ENCODE data around the gene AP1AR.

AP1AR gene

DNA sequence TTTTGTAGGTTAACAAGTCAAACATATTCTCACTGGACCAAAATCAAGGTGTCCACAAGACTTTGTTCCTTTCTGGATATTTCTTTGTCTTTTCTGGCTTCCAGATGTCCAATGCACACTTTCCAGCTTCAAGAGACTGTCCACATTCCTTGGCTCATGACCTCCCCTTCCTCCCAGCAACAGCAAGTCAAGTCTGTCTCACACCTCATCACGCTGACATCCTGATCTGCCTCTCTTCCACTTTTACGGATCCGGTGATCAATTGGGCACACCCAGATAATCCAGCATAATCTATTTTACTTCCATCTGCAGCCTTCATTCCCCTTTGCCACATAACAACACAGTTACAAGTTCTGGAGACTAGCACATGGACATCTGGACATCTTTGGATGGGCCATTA lies 44.5 kb downstream of the AP1AR start:
- TF ChIP-seq, protein P1, sequence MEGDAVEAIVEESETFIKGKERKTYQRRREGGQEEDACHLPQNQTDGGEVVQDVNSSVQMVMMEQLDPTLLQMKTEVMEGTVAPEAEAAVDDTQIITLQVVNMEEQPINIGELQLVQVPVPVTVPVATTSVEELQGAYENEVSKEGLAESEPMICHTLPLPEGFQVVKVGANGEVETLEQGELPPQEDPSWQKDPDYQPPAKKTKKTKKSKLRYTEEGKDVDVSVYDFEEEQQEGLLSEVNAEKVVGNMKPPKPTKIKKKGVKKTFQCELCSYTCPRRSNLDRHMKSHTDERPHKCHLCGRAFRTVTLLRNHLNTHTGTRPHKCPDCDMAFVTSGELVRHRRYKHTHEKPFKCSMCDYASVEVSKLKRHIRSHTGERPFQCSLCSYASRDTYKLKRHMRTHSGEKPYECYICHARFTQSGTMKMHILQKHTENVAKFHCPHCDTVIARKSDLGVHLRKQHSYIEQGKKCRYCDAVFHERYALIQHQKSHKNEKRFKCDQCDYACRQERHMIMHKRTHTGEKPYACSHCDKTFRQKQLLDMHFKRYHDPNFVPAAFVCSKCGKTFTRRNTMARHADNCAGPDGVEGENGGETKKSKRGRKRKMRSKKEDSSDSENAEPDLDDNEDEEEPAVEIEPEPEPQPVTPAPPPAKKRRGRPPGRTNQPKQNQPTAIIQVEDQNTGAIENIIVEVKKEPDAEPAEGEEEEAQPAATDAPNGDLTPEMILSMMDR (IDR thresholded peaks at IDR 0.05), result no peak

DNA sequence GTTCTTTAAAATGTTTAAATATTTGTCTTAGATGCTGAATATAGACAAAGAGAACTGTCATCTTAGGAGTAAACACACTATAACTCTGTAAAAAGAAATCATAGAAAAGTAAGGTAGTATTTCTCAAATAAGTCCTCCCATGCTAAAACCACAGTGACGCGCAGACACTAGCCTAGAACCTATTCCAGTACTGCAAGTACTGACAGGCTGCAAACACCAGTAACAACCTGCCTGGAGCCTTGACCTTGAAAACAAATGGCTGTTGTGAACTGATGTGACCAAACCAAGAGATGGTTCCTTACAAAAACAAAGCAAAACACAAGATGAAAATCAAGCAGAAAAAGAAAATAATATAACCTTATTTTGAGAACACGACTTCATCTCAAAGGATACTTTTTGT lies 45.6 kb downstream of the AP1AR start:
- TF ChIP-seq, protein P1 (IDR thresholded peaks at IDR 0.05), result no peak

- TF ChIP-seq, protein P1 (IDR thresholded peaks at IDR 0.05), result no peak
Observed at GRCh38 chr4:112277705-112278448, 46.3 kb downstream of the AP1AR start.

- TF ChIP-seq, protein P1 (IDR thresholded peaks at IDR 0.05), result no peak
Observed at GRCh38 chr4:112279025-112279881, 47.7 kb downstream of the AP1AR start.

- TF ChIP-seq, protein P1 (IDR thresholded peaks at IDR 0.05), result no peak
Observed at GRCh38 chr4:112279882-112280315, 48.3 kb downstream of the AP1AR start.

DNA sequence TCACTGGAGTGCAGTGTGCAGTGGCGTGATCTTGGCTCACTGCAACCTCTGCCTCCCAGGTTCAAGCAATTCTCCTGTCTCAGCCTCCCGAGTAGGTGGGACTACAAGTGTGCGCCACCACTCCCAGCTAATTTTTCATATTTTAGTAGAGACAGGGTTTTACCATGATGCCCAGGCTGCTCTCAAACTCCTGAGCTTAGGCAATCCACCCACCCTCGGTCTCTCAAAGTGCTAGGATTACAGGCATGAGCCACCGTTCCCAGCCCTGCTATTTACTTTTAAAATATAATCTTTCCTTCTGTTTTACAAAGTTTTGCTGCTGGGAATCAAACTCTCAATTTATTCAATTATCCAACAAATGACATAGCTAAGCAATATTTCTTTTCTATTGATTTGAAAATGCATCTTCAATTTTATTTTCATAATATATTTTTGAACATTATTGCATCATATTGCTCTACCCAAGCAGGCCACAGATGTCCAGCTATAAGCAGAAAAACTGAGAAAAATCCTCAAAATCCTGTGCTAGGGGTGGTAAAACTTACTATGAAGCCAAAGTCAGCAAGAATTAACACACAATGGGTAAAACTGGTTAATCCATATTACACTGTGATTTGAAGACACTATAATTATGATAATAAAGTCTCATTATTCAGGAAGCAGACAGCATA lies 48.9 kb downstream of the AP1AR start:
- TF ChIP-seq, protein P1 (IDR thresholded peaks at IDR 0.05), result no peak

DNA sequence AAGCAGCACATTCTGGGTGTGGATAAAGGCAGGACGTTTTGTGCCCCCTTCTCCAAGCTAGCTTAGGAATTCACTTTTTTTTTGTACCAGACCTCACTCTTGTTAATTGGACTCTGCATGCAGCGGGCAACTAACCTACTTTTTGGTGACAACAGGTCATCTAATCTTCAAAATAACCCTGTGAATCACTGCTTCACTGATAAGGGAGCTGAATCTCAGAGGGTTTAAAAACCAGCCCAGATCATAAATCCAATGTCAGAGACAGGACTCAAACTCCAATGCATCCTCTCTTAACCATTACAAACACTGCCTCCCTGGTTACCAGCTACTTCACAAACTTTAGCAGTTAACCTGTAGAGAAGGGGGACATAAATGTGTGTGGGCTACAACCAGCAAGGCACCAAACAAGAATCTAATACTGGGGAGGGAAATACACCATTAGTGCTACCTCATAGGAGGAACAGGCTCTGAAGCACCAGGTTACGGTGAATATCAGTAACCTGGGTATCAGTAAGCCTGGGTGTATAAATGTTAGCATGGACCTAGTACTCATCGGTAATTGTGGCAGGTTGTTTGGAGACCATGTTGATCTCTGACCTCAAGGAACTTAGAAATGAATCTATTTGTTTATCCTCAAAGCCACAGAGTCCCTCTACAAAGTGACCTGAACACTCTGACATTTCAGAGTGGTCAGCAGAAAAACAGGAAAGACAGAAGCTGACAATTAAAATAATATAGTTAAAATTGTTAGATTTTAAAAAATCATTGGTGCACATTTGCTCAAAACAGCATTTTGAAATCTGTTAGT lies 51.5 kb downstream of the AP1AR start:
- TF ChIP-seq, protein P1 (IDR thresholded peaks at IDR 0.05), result no peak

All from LNCAP (cell line).